Right ventricle myocardium superior (tissue), 1 donor: ENCODE data around the gene DGLUCY. TPM values are rescaled to one million over a fixed set of nuclear protein-coding genes. Genes with fewer than 3 reads are reported as not detected.
A peak's percentile ranks its signal among the peaks of the same experiment; 100 is the strongest.
"Not testable (repeated sequence)": the region's sequence is repeated elsewhere in the genome, so short reads cannot be mapped to it uniquely, and the experiment has no call there.

Experiments
- ATAC-seq: fragments of 200-7000 bp; cut with Tn5 transposase; one replicate; pipeline ENCODE4 v1.9.1; 2020; ENCODE audit warnings: mild to moderate bottlenecking; ENCODE audit not compliant: poor library complexity
- DNase-seq: peaks from one replicate; pipeline ENCODE4 v3.0.0-alpha.2; 2020
- intact Hi-C: fragments of 100-400 bp; cut with DNase I; formaldehyde crosslinking; loops from one replicate; pipeline ENCODE4 v1.11.2; 2022
- total RNA-seq: library from RNA; stranded (reverse); fragmentation: NEBNext Ultra II Directional; extraction: Animal tissue kit (Norgen Biotek cat#: 25700); gene quantifications from one replicate; pipeline ENCODE4 v1.2.1, GENCODE V29; 2021
- donor health status: DM: no; HTN: yes; CAD: no; lungs with severe emphysema.

Gene DGLUCY
- total RNA-seq, 1 donor from 2014 or later = 240 TPM

GRCh38 chr14:91221270-91221669, 107.4 kb downstream of the DGLUCY start:
- DNase-seq (no peak), ATAC-seq (no peak)
- intact Hi-C loops = no loop called here

DNA sequence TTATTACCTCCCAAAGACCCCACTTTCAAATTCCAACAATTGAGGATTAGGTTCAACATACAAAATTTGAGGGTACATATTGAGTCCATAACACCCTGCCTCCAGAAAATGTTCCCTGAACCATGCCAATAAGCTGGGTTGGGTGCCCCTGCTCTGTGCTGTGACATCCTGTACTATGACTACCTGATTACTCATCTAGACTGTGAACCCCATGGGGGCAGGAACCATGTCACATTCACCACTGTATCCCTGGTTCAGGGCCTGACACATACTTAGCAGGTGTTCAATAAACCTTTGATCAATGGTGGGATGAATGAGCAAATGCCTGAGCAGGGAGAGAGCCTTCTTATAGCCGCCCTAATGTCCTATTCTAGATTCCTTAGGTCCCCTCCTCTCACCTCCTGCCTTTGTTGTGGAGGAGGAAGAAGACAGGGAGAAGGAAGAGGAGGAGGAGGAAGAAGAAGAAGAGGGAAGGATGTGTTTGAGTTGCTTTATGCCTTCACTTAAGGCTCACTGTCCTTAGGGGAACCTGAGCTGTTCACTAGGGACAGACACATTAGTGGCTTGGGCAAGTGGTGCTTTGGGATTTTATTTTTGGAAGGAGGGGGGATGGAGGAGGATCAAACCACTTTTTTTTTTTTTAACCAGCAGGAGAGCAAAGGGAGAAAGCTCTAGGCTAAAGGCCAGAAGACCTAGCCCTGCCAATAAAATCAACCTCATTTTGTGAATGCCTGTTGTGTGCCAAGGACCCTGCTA, 109.3 kb downstream of the DGLUCY start:
- no peak for DNase-seq
- ATAC-seq = peak; percentile 35
- intact Hi-C loops = no loop called here

DNA sequence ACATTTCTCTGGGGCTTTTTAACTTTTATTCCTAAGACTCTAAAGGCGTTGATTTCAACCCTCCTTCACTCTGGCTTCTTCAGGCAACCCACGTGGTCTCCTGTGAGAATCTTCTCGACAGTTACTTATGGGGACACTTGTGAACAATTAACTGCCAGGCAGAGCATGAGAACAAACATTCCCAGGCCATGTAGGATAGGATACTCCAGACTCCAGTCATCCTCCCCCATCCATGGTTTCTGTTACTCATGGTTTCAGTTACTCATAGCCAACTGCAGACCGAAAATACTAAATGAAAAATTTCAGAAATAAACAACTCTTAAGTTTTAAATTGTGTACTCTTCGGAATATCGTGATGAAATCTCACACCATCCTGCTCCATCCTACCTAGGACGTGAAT, 111.2 kb downstream of the DGLUCY start:
- ATAC-seq (no peak), DNase-seq (no peak)
- intact Hi-C loops = no loop called here

GRCh38 chr14:91226360-91226759, 112.5 kb downstream of the DGLUCY start:
- intact Hi-C loops, DNase-seq, ATAC-seq: not testable (repeated sequence)

- DNase-seq (no peak), ATAC-seq (no peak)
- intact Hi-C loops = no loop called here
These were observed 113.3 kb downstream of the DGLUCY start for GRCh38 chr14:91227183-91227628.

DNA sequence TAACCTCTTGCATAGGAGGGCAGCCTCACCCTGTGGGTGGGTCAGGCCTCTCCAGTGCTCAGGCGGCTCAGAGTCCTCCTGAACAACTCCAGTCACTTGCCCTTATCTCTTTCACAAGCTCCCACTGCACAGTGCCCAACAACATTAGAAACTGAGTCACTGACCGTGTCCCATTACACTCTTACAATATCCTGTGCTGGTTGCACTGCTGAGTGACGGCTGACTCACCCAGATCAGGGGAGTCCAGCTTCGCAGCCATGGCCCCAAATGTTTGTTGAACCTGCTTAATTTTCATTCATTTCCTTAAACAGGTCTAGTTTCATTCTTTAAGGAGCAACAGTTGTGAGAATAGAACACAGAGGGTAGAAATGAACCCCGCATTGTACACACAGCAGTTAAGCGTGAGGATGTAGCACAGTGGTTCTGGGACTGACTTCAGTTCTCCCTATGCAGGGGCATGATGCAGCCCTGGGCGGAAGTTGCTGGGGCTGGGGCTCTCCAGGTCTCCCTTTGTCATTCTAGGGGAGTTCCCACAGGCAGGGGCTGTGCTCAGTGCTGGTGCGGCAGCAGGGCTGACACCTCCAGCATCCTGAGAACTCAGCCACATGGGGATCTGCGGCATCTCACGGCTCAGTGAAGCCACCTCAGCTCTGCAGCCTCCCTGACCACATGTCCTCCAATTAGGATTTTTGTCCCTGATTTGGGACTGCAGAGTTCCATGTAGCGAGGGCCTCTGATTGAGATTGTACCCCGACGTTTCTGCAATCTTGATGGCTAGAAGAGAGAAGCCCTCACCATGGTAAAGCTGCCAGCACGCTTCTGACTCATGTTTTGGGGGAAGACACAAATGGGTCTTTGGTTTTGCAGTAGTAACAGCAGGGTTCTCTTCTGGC, 114.5 kb downstream of the DGLUCY start:
- ATAC-seq = no peak
- DNase-seq = no peak
- intact Hi-C loops = no loop called here

- intact Hi-C loops = no loop called here
- DNase-seq = no peak
- no peak for ATAC-seq
These were observed 115.1 kb downstream of the DGLUCY start for GRCh38 chr14:91229005-91229382.

GRCh38 chr14:91229743-91230200, 115.9 kb downstream of the DGLUCY start:
- no peak for ATAC-seq
- no peak for DNase-seq
- intact Hi-C loops = no loop called here

DNA sequence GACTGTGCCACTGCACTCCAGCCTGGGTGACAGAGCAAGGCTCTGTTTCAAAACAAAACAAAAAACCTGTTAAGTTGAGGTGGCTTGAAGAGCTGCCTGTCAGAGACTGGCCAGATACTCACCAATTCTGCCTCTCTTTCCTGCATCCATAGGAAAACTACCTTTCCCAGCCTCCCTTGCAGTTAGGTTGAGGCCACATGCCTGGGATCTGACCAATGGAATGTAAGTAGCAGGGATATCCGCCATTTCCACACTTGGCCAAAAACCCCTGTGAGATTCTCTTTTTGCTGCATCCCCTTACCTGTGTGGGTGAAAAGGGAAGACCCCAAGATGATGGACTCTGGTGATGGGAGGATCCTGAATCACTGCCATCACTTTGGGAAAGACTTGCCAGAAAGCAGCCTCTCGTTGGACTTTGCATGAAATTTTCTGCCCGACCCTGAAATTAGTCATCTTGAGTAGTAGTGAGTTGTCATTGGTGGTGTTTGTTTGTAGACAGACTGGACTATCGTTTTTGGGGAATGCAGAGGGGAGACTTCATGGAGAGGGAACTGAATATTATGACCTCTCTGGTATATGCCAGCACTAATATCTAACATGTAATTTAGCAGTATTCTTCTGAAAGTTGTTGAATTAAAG, 116.6 kb downstream of the DGLUCY start:
- DNase-seq (no peak), ATAC-seq (no peak)
- intact Hi-C loops = no loop called here

- intact Hi-C loops = no loop called here
- ATAC-seq = no peak
- no peak for DNase-seq
These were observed 117.6 kb downstream of the DGLUCY start for GRCh38 chr14:91231446-91231845.

- DNase-seq (no peak), ATAC-seq (no peak)
- intact Hi-C loops = no loop called here
These were observed 118.2 kb downstream of the DGLUCY start for GRCh38 chr14:91232052-91232451.

- ATAC-seq = no peak
- intact Hi-C loops = no loop called here
- DNase-seq = no peak
These were observed 118.7 kb downstream of the DGLUCY start for GRCh38 chr14:91232603-91233002.

GRCh38 chr14:91233936-91234790, 120.3 kb downstream of the DGLUCY start:
- DNase-seq = peak; percentile 50
- intact Hi-C loops = no loop called here
- peak; percentile 14 for ATAC-seq

DNA sequence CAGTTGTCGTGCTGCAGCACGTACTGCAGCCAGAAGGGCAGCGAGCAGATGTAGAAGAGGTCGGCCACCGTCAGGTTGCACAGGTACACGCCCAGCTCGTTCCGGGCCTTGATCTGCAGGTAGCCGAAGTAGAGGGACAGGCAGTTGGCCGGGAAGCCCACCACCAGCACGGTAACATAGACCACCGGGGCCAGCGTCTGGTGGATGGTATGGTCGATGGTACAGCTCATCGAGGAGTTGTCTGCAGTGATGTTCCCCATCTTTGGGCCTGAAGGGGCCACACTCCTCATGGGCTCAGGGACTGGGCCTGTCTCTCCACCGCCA, 120.9 kb downstream of the DGLUCY start:
- DNase-seq (no peak), ATAC-seq (no peak)
- intact Hi-C loops = no loop called here

DNA sequence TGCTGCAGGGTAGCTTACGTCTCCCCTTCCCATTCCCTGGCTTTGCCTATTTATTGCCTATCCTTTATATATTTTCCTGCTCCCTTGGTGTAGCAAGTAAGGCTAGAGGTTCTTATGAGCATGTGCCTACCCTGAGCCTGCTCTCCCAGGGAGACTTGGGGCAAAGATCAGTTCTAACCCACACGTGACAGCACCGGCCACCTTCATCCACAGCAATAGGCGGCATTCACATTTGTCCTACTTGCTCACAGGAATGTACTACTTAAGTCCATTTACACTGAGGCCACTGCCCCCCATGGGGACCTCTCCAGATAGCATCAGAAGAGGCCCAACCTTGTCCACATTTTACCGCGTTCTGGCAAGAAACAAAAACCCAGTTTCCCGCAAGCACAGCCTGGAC, 122.0 kb downstream of the DGLUCY start:
- ATAC-seq (no peak), DNase-seq (no peak)
- intact Hi-C loops = no loop called here

DNA sequence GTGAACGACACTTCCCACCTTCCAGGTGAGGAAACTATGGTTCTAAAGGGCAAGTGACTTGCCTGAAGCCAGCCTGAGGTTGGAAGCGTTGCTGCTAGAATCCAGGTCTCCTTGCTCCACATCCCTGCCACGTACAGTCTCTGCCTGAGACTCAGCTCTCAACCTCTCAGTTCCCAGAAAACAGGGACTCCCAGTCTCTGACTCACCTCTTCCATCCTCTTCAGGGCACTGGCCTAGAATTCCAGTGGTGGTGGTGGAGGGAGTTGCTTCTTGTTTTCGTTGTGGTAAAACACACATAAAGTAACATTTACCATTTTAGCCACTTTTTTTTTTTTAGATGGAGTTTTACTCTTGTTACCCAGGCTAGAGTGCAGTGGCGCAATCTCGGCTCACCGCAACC, 123.3 kb downstream of the DGLUCY start:
- DNase-seq (no peak), ATAC-seq (no peak)
- intact Hi-C loops = no loop called here

GRCh38 chr14:91238085-91238484, 124.2 kb downstream of the DGLUCY start:
- DNase-seq = no peak
- intact Hi-C loops = no loop called here

DNA sequence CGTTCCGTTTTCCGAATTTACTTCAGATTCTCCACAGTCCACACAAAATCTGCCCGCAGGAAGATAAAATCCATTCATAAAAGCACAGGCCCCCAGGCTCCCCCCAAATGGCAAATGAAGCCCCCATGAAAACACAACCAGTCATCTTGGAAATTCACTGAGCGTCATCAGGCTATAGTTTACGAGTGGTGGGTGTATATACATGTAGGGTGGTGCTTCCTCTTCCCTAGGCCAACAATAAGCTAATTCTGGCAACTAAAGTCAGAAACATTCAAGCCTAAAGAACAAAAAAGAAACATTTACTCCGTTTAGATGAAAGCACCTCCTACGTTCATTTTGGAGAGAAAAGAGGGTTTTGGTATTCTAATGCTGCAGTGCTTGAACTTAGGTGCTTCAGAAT, 124.8 kb downstream of the DGLUCY start:
- ATAC-seq = no peak
- intact Hi-C loops = no loop called here
- DNase-seq = no peak

More at GRCh38 chr14:91238085-91238484, 124.2 kb downstream of the DGLUCY start:
- ATAC-seq = no peak

DNA sequence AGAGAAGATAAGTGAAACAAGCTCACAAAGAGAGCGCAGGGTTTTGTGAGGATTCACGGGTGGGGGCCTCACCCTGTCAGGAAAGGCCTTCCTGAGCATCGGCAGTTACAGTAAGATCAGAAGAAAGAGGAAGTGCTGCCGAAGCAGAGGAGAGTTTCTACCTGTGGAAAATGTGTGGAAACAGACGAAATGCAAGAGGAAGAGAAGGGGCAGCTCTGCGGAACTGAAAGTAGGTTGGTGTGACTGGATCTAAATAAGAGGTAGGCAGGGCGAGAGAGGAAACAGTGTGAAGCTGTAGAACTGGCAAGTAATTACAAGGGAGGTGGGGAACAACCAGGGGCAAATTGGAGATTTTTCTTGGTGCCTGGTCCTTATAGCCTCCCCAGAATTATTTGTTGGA, 128.0 kb downstream of the DGLUCY start:
- intact Hi-C loops = no loop called here
- ATAC-seq (no peak), DNase-seq (no peak)
